ENCODE data around the gene STK38. TPM values are rescaled to one million over a fixed set of nuclear protein-coding genes. Genes with fewer than 3 reads are reported as not detected.

STK38 gene
- total RNA-seq, 1 experiment from 2014 or later: 13.3 TPM

DNA sequence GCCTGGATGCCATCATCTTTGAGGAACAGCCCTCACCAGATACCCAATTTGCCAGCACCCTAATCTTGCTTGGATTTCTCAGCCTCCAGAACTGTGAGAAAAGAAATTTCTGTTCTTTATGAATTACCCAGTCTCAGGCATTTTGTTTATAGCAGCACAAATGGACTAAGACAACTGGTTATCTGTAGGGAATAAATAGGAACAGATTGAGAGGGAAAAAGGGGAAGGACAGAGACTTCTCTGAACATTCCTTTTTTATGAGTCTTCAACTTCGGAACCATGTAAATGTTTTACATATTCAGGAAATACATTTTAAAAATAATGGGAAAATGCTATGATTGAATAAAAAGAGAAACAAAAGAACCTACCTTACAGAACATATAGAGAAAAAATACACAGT, 83.6 kb downstream of the STK38 start (continued):
- TF ChIP-seq, protein P1, sequence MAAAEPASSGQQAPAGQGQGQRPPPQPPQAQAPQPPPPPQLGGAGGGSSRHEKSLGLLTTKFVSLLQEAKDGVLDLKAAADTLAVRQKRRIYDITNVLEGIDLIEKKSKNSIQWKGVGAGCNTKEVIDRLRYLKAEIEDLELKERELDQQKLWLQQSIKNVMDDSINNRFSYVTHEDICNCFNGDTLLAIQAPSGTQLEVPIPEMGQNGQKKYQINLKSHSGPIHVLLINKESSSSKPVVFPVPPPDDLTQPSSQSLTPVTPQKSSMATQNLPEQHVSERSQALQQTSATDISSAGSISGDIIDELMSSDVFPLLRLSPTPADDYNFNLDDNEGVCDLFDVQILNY (CRISPR knock-in tag; IDR thresholded peaks at IDR 0.05): no peak
- TF ChIP-seq ETV6 (CRISPR knock-in tag; IDR thresholded peaks at IDR 0.05): no peak
- TF ChIP-seq NFE2L1 (CRISPR knock-in tag; IDR thresholded peaks at IDR 0.05): no peak
- no peak for TF ChIP-seq ZBTB21 (CRISPR knock-in tag; IDR thresholded peaks at IDR 0.05; ENCODE audit: borderline replicate concordance)
- no peak for TF ChIP-seq ELF4 (CRISPR knock-in tag; IDR thresholded peaks at IDR 0.05; ENCODE audit: low read depth)

- Mint-ChIP-seq H3K9me3 (no peaks in the 10 kb centered on the region), H3K4me3 (no peak overlapping the region), H3K36me3 (no peaks in the 10 kb centered on the region), H3K27ac (no peak overlapping the region), H3K27me3 (ENCODE audit: low read depth) (no peaks in the 10 kb centered on the region), H3K4me1 (peaks cover 26% of the 10 kb centered on the region)
- ChIA-PET POLR2A (no interaction called here), CTCF (interaction anchor here (1.1 to 1.7 kb wide), 3 partner anchors 33 to 159 kb away, joined by 4 to 5 read pairs (median 5); no protein-coding TSS in a partner anchor)
- TF ChIP-seq, protein P2, sequence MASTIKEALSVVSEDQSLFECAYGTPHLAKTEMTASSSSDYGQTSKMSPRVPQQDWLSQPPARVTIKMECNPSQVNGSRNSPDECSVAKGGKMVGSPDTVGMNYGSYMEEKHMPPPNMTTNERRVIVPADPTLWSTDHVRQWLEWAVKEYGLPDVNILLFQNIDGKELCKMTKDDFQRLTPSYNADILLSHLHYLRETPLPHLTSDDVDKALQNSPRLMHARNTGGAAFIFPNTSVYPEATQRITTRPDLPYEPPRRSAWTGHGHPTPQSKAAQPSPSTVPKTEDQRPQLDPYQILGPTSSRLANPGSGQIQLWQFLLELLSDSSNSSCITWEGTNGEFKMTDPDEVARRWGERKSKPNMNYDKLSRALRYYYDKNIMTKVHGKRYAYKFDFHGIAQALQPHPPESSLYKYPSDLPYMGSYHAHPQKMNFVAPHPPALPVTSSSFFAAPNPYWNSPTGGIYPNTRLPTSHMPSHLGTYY (CRISPR knock-in tag; IDR thresholded peaks at IDR 0.05): no peak
- TF ChIP-seq GRHL2 (CRISPR knock-in tag; IDR thresholded peaks at IDR 0.05; ENCODE audit: insufficient replicate concordance, severe bottlenecking) (no peak), MXD4 (CRISPR knock-in tag; IDR thresholded peaks at IDR 0.05; ENCODE audit: borderline replicate concordance) (no peak), MYBL2 (CRISPR knock-in tag; IDR thresholded peaks at IDR 0.05) (no peak), CBFB (CRISPR knock-in tag; IDR thresholded peaks at IDR 0.05; ENCODE audit: low read depth) (no peak), FOXP1 (CRISPR knock-in tag; IDR thresholded peaks at IDR 0.05; ENCODE audit: borderline replicate concordance) (no peak), ZNF138 (CRISPR knock-in tag; conservative IDR thresholded peaks at IDR 0.05) (no peak), SMAD3 (CRISPR knock-in tag; IDR thresholded peaks at IDR 0.05; ENCODE audit: borderline replicate concordance) (no peak), ETV6 (CRISPR knock-in tag; IDR thresholded peaks at IDR 0.05) (no peak), USF1 (CRISPR knock-in tag; IDR thresholded peaks at IDR 0.05) (no peak), EMX1 (CRISPR knock-in tag; IDR thresholded peaks at IDR 0.05) (no peak), E2F1 (CRISPR knock-in tag; IDR thresholded peaks at IDR 0.05) (no peak), HMGA2 (CRISPR knock-in tag; IDR thresholded peaks at IDR 0.05) (no peak), ATF1 (CRISPR knock-in tag; IDR thresholded peaks at IDR 0.05) (no peak)
- TF ChIP-seq, protein P3, sequence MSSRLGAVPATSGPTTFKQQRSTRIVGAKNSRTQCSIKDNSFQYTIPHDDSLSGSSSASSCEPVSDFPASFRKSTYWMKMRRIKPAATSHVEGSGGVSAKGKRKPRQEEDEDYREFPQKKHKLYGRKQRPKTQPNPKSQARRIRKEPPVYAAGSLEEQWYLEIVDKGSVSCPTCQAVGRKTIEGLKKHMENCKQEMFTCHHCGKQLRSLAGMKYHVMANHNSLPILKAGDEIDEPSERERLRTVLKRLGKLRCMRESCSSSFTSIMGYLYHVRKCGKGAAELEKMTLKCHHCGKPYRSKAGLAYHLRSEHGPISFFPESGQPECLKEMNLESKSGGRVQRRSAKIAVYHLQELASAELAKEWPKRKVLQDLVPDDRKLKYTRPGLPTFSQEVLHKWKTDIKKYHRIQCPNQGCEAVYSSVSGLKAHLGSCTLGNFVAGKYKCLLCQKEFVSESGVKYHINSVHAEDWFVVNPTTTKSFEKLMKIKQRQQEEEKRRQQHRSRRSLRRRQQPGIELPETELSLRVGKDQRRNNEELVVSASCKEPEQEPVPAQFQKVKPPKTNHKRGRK (CRISPR knock-in tag; IDR thresholded peaks at IDR 0.05; ENCODE audit: borderline replicate concordance): no peak
- TF ChIP-seq, protein P4, sequence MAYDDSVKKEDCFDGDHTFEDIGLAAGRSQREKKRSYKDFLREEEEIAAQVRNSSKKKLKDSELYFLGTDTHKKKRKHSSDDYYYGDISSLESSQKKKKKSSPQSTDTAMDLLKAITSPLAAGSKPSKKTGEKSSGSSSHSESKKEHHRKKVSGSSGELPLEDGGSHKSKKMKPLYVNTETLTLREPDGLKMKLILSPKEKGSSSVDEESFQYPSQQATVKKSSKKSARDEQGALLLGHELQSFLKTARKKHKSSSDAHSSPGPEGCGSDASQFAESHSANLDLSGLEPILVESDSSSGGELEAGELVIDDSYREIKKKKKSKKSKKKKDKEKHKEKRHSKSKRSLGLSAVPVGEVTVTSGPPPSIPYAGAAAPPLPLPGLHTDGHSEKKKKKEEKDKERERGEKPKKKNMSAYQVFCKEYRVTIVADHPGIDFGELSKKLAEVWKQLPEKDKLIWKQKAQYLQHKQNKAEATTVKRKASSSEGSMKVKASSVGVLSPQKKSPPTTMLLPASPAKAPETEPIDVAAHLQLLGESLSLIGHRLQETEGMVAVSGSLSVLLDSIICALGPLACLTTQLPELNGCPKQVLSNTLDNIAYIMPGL (CRISPR knock-in tag; IDR thresholded peaks at IDR 0.05): no peak
- TF ChIP-seq, protein P5, sequence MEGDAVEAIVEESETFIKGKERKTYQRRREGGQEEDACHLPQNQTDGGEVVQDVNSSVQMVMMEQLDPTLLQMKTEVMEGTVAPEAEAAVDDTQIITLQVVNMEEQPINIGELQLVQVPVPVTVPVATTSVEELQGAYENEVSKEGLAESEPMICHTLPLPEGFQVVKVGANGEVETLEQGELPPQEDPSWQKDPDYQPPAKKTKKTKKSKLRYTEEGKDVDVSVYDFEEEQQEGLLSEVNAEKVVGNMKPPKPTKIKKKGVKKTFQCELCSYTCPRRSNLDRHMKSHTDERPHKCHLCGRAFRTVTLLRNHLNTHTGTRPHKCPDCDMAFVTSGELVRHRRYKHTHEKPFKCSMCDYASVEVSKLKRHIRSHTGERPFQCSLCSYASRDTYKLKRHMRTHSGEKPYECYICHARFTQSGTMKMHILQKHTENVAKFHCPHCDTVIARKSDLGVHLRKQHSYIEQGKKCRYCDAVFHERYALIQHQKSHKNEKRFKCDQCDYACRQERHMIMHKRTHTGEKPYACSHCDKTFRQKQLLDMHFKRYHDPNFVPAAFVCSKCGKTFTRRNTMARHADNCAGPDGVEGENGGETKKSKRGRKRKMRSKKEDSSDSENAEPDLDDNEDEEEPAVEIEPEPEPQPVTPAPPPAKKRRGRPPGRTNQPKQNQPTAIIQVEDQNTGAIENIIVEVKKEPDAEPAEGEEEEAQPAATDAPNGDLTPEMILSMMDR (IDR thresholded peaks at IDR 0.05): no peak
- TF ChIP-seq, protein P6, sequence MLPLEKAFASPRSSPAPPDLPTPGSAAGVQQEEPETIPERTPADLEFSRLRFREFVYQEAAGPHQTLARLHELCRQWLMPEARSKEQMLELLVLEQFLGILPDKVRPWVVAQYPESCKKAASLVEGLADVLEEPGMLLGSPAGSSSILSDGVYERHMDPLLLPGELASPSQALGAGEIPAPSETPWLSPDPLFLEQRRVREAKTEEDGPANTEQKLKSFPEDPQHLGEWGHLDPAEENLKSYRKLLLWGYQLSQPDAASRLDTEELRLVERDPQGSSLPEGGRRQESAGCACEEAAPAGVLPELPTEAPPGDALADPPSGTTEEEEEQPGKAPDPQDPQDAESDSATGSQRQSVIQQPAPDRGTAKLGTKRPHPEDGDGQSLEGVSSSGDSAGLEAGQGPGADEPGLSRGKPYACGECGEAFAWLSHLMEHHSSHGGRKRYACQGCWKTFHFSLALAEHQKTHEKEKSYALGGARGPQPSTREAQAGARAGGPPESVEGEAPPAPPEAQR (CRISPR knock-in tag; IDR thresholded peaks at IDR 0.05): no peak
- ATAC-seq: no peak
- no peak for DNase-seq (ENCODE audit: low spot score)
These were observed 85.6 kb downstream of the STK38 start for GRCh38 chr6:36461646-36462045.
